Neural cell (in vitro differentiated cells): Measurements from ENCODE around the gene CHD1.

Experiments
- EP300 ChIP-seq: fragments of 450-650 bp; conservative IDR thresholded peaks from 2 replicates; pipeline ENCODE4 v1.6.1; 2014; ENCODE audit warnings: antibody characterized with exemption, mild to moderate bottlenecking, moderate library complexity; ENCODE audit not compliant: poor library complexity, severe bottlenecking
- EZH2 ChIP-seq: fragments of 200-600, 300-800 bp; shearing (Covaris generic), sonication (generic); IDR thresholded peaks from 2 replicates; pipeline ENCODE4 v1.6.1; 2014; ENCODE audit warnings: antibody characterized with exemption, low read length, borderline replicate concordance, mild to moderate bottlenecking; ENCODE audit not compliant: insufficient read depth, poor library complexity, severe bottlenecking
- MXI1 ChIP-seq: fragments of 450-650 bp; conservative IDR thresholded peaks from 2 replicates; pipeline ENCODE4 v1.6.1; 2014; ENCODE audit warnings: antibody characterized with exemption, mild to moderate bottlenecking; ENCODE audit not compliant: poor library complexity, severe bottlenecking
- POLR2AphosphoS5 ChIP-seq: IDR thresholded peaks from 2 replicates; pipeline ENCODE4 v1.6.1; 2012
- RAD21 ChIP-seq: fragments of 450-650 bp; conservative IDR thresholded peaks from 2 replicates; pipeline ENCODE4 v1.6.1; 2014; ENCODE audit warnings: antibody characterized with exemption, mild to moderate bottlenecking, moderate library complexity
- SMC3 ChIP-seq: fragments of 450-650 bp; conservative IDR thresholded peaks from 2 replicates; pipeline ENCODE4 v1.6.1; 2014; ENCODE audit warnings: antibody characterized with exemption, mild to moderate bottlenecking, moderate library complexity; ENCODE audit not compliant: poor library complexity
- TAF1 ChIP-seq: IDR thresholded peaks from 2 replicates; pipeline ENCODE4 v1.6.1; 2012; ENCODE audit warnings: low read depth
- TF ChIP-seq, protein P1 (sequence below): fragments of 450-650 bp; IDR thresholded peaks from 2 replicates; pipeline ENCODE4 v1.5.1; 2014; ENCODE audit warnings: antibody characterized with exemption, mild to moderate bottlenecking, moderate library complexity; ENCODE audit not compliant: poor library complexity, severe bottlenecking
- TF ChIP-seq, protein P2 (sequence below): IDR thresholded peaks from 2 replicates; pipeline ENCODE4 v1.6.1; 2012; ENCODE audit warnings: borderline replicate concordance

DNA sequence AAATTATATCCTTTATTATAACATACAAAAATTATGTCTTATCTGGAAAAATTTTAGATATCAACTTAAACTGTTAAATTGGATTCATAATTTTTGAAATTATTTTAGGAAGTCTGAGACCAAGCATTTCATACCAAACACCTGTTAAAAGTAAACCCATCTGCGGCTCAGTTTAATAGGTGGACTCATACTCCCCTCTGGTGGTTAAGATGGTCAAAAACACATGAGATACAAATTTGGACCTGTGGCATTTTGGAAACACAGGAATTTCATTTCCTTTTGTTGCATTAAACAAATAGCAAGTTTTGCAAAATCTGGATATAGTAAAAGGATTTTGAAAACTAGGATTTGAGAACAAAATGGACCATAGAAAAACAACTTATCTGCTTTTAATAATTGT is 101.6 kb downstream of the CHD1 start:
- TF ChIP-seq, protein P1, sequence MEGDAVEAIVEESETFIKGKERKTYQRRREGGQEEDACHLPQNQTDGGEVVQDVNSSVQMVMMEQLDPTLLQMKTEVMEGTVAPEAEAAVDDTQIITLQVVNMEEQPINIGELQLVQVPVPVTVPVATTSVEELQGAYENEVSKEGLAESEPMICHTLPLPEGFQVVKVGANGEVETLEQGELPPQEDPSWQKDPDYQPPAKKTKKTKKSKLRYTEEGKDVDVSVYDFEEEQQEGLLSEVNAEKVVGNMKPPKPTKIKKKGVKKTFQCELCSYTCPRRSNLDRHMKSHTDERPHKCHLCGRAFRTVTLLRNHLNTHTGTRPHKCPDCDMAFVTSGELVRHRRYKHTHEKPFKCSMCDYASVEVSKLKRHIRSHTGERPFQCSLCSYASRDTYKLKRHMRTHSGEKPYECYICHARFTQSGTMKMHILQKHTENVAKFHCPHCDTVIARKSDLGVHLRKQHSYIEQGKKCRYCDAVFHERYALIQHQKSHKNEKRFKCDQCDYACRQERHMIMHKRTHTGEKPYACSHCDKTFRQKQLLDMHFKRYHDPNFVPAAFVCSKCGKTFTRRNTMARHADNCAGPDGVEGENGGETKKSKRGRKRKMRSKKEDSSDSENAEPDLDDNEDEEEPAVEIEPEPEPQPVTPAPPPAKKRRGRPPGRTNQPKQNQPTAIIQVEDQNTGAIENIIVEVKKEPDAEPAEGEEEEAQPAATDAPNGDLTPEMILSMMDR = peak; percentile 65
- TF ChIP-seq POLR2AphosphoS5 (no peak), EZH2 (no peak), TAF1 (no peak), MXI1 (no peak), RAD21 (peak; percentile 76), EP300 (no peak), SMC3 (peak; percentile 69)
- TF ChIP-seq, protein P2, sequence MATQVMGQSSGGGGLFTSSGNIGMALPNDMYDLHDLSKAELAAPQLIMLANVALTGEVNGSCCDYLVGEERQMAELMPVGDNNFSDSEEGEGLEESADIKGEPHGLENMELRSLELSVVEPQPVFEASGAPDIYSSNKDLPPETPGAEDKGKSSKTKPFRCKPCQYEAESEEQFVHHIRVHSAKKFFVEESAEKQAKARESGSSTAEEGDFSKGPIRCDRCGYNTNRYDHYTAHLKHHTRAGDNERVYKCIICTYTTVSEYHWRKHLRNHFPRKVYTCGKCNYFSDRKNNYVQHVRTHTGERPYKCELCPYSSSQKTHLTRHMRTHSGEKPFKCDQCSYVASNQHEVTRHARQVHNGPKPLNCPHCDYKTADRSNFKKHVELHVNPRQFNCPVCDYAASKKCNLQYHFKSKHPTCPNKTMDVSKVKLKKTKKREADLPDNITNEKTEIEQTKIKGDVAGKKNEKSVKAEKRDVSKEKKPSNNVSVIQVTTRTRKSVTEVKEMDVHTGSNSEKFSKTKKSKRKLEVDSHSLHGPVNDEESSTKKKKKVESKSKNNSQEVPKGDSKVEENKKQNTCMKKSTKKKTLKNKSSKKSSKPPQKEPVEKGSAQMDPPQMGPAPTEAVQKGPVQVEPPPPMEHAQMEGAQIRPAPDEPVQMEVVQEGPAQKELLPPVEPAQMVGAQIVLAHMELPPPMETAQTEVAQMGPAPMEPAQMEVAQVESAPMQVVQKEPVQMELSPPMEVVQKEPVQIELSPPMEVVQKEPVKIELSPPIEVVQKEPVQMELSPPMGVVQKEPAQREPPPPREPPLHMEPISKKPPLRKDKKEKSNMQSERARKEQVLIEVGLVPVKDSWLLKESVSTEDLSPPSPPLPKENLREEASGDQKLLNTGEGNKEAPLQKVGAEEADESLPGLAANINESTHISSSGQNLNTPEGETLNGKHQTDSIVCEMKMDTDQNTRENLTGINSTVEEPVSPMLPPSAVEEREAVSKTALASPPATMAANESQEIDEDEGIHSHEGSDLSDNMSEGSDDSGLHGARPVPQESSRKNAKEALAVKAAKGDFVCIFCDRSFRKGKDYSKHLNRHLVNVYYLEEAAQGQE = no peak
